ENCODE measurements around the gene HABP4.

The HABP4 gene

DNA sequence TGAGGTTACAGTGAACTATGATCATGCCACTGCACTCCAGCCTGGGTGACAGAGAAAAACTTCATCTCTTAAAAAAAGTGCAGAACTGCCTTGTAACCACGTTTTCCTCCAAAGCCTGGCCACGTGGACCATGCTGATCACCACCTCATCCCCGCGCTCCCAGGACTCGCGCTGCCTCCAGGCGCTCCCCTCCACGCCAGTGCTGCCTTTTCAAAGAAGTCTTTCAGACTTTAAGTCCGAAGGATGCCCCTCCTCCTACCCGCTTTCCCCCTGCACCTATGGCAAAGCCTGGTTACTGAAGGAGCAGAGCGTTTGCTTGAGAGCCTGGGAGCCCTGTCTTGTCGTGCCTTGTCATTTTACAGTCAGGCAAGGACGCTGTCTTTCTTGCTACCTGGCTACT is 43.8 kb downstream of the HABP4 start:
- H3K36me3 ChIP-seq (replicated peaks; ENCODE audit: low read depth, low read length) = no peaks in the 10 kb centered on the region

DNA sequence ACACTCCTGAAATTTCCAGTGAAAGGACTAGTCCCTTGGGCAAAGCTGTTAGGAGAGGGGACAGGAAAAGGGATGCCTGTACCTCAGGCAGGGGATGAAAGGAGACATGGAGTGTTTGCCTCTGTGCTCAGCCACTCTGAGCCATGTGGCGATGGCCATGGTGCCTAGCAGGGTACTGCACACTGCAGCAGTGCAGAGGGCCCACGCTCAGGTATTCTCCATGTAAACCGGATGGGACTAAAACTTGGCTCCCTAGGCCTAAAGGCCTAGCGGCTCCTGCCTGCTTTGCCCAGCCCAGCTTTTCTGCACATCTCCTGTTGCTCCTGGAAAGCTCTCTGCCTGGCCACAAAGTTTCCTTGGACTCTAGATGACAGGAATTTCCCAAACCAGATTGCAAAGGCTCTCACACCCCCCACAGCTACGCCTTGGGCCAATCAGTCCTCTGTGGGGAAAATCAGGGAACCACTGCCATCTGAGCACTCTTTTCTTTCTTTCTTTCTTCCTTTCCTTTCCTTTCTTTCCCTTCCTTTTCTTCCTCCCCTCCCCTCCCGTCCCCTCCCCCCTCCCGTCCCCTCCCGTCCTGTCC is 44.3 kb downstream of the HABP4 start:
- no peaks in the 10 kb centered on the region for H3K27me3 ChIP-seq (ENCODE audit: low read depth, low read length)
- H3K4me2 ChIP-seq (ENCODE audit: low read length) = no peak overlapping the region
- no peaks in the 10 kb centered on the region for H3K4me1 ChIP-seq (ENCODE audit: low read length)
- H2AFZ ChIP-seq (ENCODE audit: low read depth, low read length) = no peak overlapping the region
- no peaks in the 10 kb centered on the region for H3K36me3 ChIP-seq (replicated peaks; ENCODE audit: low read depth, low read length)
- no peaks in the 10 kb centered on the region for H3K9me3 ChIP-seq (ENCODE audit: insufficient read depth, low read length)
- no peak overlapping the region for H3K4me3 ChIP-seq (ENCODE audit: low read length)
- no peaks in the 10 kb centered on the region for H4K20me1 ChIP-seq (ENCODE audit: insufficient read depth, low read length)
- no peaks in the 10 kb centered on the region for H3K79me2 ChIP-seq (ENCODE audit: low read length)
- no peak overlapping the region for H3K9ac ChIP-seq (ENCODE audit: low read length)
- TF ChIP-seq, protein P1, sequence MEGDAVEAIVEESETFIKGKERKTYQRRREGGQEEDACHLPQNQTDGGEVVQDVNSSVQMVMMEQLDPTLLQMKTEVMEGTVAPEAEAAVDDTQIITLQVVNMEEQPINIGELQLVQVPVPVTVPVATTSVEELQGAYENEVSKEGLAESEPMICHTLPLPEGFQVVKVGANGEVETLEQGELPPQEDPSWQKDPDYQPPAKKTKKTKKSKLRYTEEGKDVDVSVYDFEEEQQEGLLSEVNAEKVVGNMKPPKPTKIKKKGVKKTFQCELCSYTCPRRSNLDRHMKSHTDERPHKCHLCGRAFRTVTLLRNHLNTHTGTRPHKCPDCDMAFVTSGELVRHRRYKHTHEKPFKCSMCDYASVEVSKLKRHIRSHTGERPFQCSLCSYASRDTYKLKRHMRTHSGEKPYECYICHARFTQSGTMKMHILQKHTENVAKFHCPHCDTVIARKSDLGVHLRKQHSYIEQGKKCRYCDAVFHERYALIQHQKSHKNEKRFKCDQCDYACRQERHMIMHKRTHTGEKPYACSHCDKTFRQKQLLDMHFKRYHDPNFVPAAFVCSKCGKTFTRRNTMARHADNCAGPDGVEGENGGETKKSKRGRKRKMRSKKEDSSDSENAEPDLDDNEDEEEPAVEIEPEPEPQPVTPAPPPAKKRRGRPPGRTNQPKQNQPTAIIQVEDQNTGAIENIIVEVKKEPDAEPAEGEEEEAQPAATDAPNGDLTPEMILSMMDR (IDR thresholded peaks at IDR 0.05; ENCODE audit: low read depth, low read length) = no peak
- no peak for TF ChIP-seq EZH2phosphoT487 (IDR thresholded peaks at IDR 0.05; ENCODE audit: low read depth)
- no peak overlapping the region for H3K27ac ChIP-seq (ENCODE audit: low read length)

More for the DNA sequence above, 43.8 kb downstream of the HABP4 start:
- Histone ChIP-seq H3K27me3 (ENCODE audit: low read depth, low read length) (no peaks in the 10 kb centered on the region), H3K4me3 (ENCODE audit: low read length) (no peak overlapping the region), H3K4me2 (ENCODE audit: low read length) (no peak overlapping the region), H3K9ac (ENCODE audit: low read length) (no peak overlapping the region), H3K27ac (ENCODE audit: low read length) (no peak overlapping the region), H3K79me2 (ENCODE audit: low read length) (no peaks in the 10 kb centered on the region), H3K4me1 (ENCODE audit: low read length) (no peaks in the 10 kb centered on the region), H3K9me3 (ENCODE audit: insufficient read depth, low read length) (no peaks in the 10 kb centered on the region), H4K20me1 (ENCODE audit: insufficient read depth, low read length) (no peaks in the 10 kb centered on the region), H2AFZ (ENCODE audit: low read depth, low read length) (no peak overlapping the region)
- TF ChIP-seq, protein P1 (IDR thresholded peaks at IDR 0.05; ENCODE audit: low read depth, low read length) = no peak
- TF ChIP-seq EZH2phosphoT487 (IDR thresholded peaks at IDR 0.05; ENCODE audit: low read depth) = no peak

DNA sequence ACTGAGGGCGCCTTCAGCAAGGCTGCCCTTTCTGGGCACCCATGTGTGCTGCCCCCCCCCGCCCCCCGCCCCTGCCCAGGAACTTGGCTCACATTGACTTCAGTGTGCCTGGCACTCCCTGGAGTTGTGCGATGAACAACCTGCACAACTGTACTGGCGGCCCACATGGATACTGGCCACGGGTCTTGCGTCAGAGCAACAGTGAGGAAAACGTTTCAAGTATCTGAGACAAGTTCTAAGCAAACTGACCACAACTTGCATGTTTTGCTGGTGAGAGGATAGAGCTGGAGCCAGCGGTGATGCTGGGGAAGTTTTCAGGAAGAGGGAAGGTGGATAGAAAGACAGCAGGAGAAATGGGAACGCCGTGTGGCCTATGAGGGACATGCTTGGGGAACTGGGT is 45.4 kb downstream of the HABP4 start:
- no peak overlapping the region for H3K9ac ChIP-seq (ENCODE audit: low read length)
- H2AFZ ChIP-seq (ENCODE audit: low read depth, low read length) = no peak overlapping the region
- H4K20me1 ChIP-seq (ENCODE audit: insufficient read depth, low read length) = no peaks in the 10 kb centered on the region
- H3K4me3 ChIP-seq (ENCODE audit: low read length) = no peak overlapping the region
- no peaks in the 10 kb centered on the region for H3K4me1 ChIP-seq (ENCODE audit: low read length)
- no peak overlapping the region for H3K4me2 ChIP-seq (ENCODE audit: low read length)
- no peaks in the 10 kb centered on the region for H3K9me3 ChIP-seq (ENCODE audit: insufficient read depth, low read length)
- H3K27ac ChIP-seq (ENCODE audit: low read length) = no peak overlapping the region
- TF ChIP-seq EZH2phosphoT487 (IDR thresholded peaks at IDR 0.05; ENCODE audit: low read depth) = no peak
- TF ChIP-seq, protein P1 (IDR thresholded peaks at IDR 0.05; ENCODE audit: low read depth, low read length) = no peak
- no peaks in the 10 kb centered on the region for H3K27me3 ChIP-seq (ENCODE audit: low read depth, low read length)
- H3K79me2 ChIP-seq (ENCODE audit: low read length) = no peaks in the 10 kb centered on the region
- H3K36me3 ChIP-seq (replicated peaks; ENCODE audit: low read depth, low read length) = no peaks in the 10 kb centered on the region

DNA sequence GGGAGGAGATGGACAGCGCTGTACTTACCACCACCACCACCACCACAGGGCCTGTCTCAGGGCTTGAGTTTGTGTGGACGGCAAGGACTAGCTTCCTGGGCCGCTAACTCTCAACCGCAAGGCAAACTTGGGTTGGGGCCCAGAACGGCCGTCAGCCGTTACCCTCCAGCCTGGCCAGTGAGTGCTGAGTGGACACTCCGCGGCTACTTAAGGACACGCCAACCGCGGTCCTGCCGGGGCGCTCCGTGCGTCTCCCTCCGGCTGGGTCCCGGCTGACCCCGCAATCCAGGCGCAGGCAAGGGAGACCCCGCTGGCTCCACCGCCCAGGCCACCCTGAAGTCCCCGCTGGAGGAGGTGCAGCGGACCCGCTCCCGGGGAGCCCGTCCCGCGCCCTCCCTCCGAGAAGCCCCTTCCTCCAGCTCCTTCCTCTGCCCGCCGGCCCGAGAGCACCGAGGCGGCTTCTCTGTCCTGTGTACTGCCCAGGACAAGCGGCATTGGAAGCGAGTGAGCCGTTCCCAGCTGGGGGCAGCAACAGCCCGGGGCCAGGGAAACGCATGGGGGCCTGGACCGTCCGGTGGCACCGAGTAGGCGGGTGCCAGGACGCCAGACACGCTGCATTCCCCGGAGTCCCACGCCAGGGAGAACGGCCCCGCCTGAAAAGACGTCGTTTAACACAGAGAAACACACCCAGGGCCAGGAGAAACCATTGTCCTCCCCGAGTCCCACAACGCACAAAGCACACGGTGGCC is 46.6 kb downstream of the HABP4 start:
- Histone ChIP-seq H3K27ac (ENCODE audit: low read length) (no peak overlapping the region), H3K9me3 (ENCODE audit: insufficient read depth, low read length) (no peaks in the 10 kb centered on the region)
- TF ChIP-seq, protein P1 (IDR thresholded peaks at IDR 0.05; ENCODE audit: low read depth, low read length) = no peak
- TF ChIP-seq EZH2phosphoT487 (IDR thresholded peaks at IDR 0.05; ENCODE audit: low read depth) = no peak

More for the DNA sequence above, 46.6 kb downstream of the HABP4 start:
- H4K20me1 ChIP-seq (ENCODE audit: insufficient read depth, low read length) = no peaks in the 10 kb centered on the region
- H3K4me1 ChIP-seq (ENCODE audit: low read length) = no peaks in the 10 kb centered on the region
- H3K36me3 ChIP-seq (replicated peaks; ENCODE audit: low read depth, low read length) = no peaks in the 10 kb centered on the region
- no peak overlapping the region for H3K4me2 ChIP-seq (ENCODE audit: low read length)
- H3K79me2 ChIP-seq (ENCODE audit: low read length) = no peaks in the 10 kb centered on the region
- no peak overlapping the region for H3K9ac ChIP-seq (ENCODE audit: low read length)
- H2AFZ ChIP-seq (ENCODE audit: low read depth, low read length) = no peak overlapping the region
- no peak overlapping the region for H3K4me3 ChIP-seq (ENCODE audit: low read length)
- no peaks in the 10 kb centered on the region for H3K27me3 ChIP-seq (ENCODE audit: low read depth, low read length)
